GM12892 (cell line): ENCODE data around the gene NTN3.

Experiments
- POLR2A ChIP-seq: IDR thresholded peaks from 2 replicates; pipeline ENCODE4 v1.6.1; 2011; ENCODE audit warnings: low read depth, low read length, control low read depth
- POLR2AphosphoS5 ChIP-seq: IDR thresholded peaks from 2 replicates; pipeline ENCODE4 v1.6.1; 2011; ENCODE audit warnings: low read depth, low read length, control low read depth

GRCh38 chr16:2429034-2429770, 41.9 kb upstream of the NTN3 start, which contains the start of gene CCNF:
- TF ChIP-seq POLR2AphosphoS5 (0 out of 2 replicates have a peak, but pooled peaks have one; percentile 41), POLR2A (peak; percentile 62; the same call in 1 of the 2 replicates)
